ENCODE measurements around the gene PRR13. TPM values are rescaled to one million over a fixed set of nuclear protein-coding genes. Genes with fewer than 3 reads are reported as not detected.
A peak's percentile ranks its signal among the peaks of the same experiment; 100 is the strongest.
"Not testable (repeated sequence)": the region's sequence is repeated elsewhere in the genome, so short reads cannot be mapped to it uniquely, and the experiment has no call there.

Gene PRR13
- total and polyA plus RNA-seq, 2 experiments from 2014 or later, result 150 to 457 TPM

- peaks cover 33% of the 10 kb centered on the region for H3K79me2 ChIP-seq
- H3K9me3 ChIP-seq (ENCODE audit: low read depth), result no peaks in the 10 kb centered on the region
- no peak for DNase-seq (ENCODE audit: low spot score)
- no peaks in the 10 kb centered on the region for H3K9me2 ChIP-seq (replicated peaks; ENCODE audit: insufficient read depth)
- H3K4me3 ChIP-seq, result no peak overlapping the region
- H4K20me1 ChIP-seq (ENCODE audit: insufficient read depth, poor library complexity, severe bottlenecking), result peaks cover 57% of the 10 kb centered on the region
- no peaks in the 10 kb centered on the region for H3K4me1 ChIP-seq (ENCODE audit: insufficient read depth)
- no peak overlapping the region for H2AFZ ChIP-seq
- peaks cover 3% of the 10 kb centered on the region for H3K36me3 ChIP-seq (replicated peaks; ENCODE audit: insufficient read depth, low read depth)
- WGBS (ENCODE audit: low lambda C conversion rate, missing lambda C conversion rate), result 83% methylated on average over 12 of the region's 12 CpGs
- no peak for TF ChIP-seq CTCF (IDR thresholded peaks at IDR 0.05; ENCODE audit: poor library complexity)
- TF ChIP-seq EZH2phosphoT487 (IDR thresholded peaks at IDR 0.05; ENCODE audit: low read depth, severe bottlenecking, unreplicated experiment), result no peak
- no peak for TF ChIP-seq EZH2 (IDR thresholded peaks at IDR 0.05; ENCODE audit: borderline replicate concordance)
- no peak overlapping the region for H3K4me2 ChIP-seq
- H3K27ac ChIP-seq, result peak overlapping the region; percentile 23
- no peaks in the 10 kb centered on the region for H3K27me3 ChIP-seq
Observed at GRCh38 chr12:53480491-53481442, 39.2 kb downstream of the PRR13 start.

- WGBS (ENCODE audit: low lambda C conversion rate, missing lambda C conversion rate), result 90% methylated on average over 6 of the region's 6 CpGs
- Histone ChIP-seq H3K27ac (peak overlapping the region; percentile 10), H4K20me1 (ENCODE audit: insufficient read depth, poor library complexity, severe bottlenecking) (peaks cover 50% of the 10 kb centered on the region), H3K79me2 (peaks cover 26% of the 10 kb centered on the region)
- not testable (repeated sequence) for H3K4me2 ChIP-seq; H3K36me3 ChIP-seq (replicated peaks; ENCODE audit: insufficient read depth, low read depth); H3K9me3 ChIP-seq (ENCODE audit: low read depth); H3K4me1 ChIP-seq (ENCODE audit: insufficient read depth); H3K9me2 ChIP-seq (replicated peaks; ENCODE audit: insufficient read depth); H2AFZ ChIP-seq; DNase-seq (ENCODE audit: low spot score); H3K4me3 ChIP-seq; H3K27me3 ChIP-seq
Observed at GRCh38 chr12:53481458-53481857, 39.9 kb downstream of the PRR13 start.

GRCh38 chr12:53481939-53482586, 40.5 kb downstream of the PRR13 start:
- Histone ChIP-seq H3K9me3 (ENCODE audit: low read depth) (no peaks in the 10 kb centered on the region), H4K20me1 (ENCODE audit: insufficient read depth, poor library complexity, severe bottlenecking) (peaks cover 44% of the 10 kb centered on the region), H3K9me2 (replicated peaks; ENCODE audit: insufficient read depth) (no peaks in the 10 kb centered on the region), H3K27me3 (no peaks in the 10 kb centered on the region), H3K4me3 (no peak overlapping the region), H3K4me1 (ENCODE audit: insufficient read depth) (no peaks in the 10 kb centered on the region), H2AFZ (no peak overlapping the region), H3K79me2 (peaks cover 20% of the 10 kb centered on the region), H3K36me3 (replicated peaks; ENCODE audit: insufficient read depth, low read depth) (no peaks in the 10 kb centered on the region), H3K27ac (no peak overlapping the region), H3K4me2 (no peak overlapping the region)
- no peak for TF ChIP-seq EZH2 (IDR thresholded peaks at IDR 0.05; ENCODE audit: borderline replicate concordance)
- TF ChIP-seq CTCF (IDR thresholded peaks at IDR 0.05; ENCODE audit: poor library complexity), result no peak
- no peak for TF ChIP-seq EZH2phosphoT487 (IDR thresholded peaks at IDR 0.05; ENCODE audit: low read depth, severe bottlenecking, unreplicated experiment)
- 88% methylated on average over 9 of the region's 9 CpGs for WGBS (ENCODE audit: low lambda C conversion rate, missing lambda C conversion rate)
- DNase-seq (ENCODE audit: low spot score), result peak; percentile 33

GRCh38 chr12:53482626-53483168, 41.2 kb downstream of the PRR13 start:
- no peaks in the 10 kb centered on the region for H3K36me3 ChIP-seq (replicated peaks; ENCODE audit: insufficient read depth, low read depth)
- H3K27ac ChIP-seq, result peak overlapping the region; percentile 13
- WGBS (ENCODE audit: low lambda C conversion rate, missing lambda C conversion rate), result 93% methylated on average over 18 of the region's 18 CpGs
- no peak for TF ChIP-seq CTCF (IDR thresholded peaks at IDR 0.05; ENCODE audit: poor library complexity)
- no peak for TF ChIP-seq EZH2 (IDR thresholded peaks at IDR 0.05; ENCODE audit: borderline replicate concordance)
- TF ChIP-seq EZH2phosphoT487 (IDR thresholded peaks at IDR 0.05; ENCODE audit: low read depth, severe bottlenecking, unreplicated experiment), result no peak
- H3K79me2 ChIP-seq, result peaks cover 17% of the 10 kb centered on the region
- no peak overlapping the region for H3K4me2 ChIP-seq
- H4K20me1 ChIP-seq (ENCODE audit: insufficient read depth, poor library complexity, severe bottlenecking), result peaks cover 38% of the 10 kb centered on the region
- H3K9me2 ChIP-seq (replicated peaks; ENCODE audit: insufficient read depth), result no peaks in the 10 kb centered on the region
- no peaks in the 10 kb centered on the region for H3K9me3 ChIP-seq (ENCODE audit: low read depth)
- no peak overlapping the region for H2AFZ ChIP-seq
- H3K4me1 ChIP-seq (ENCODE audit: insufficient read depth), result no peaks in the 10 kb centered on the region
- H3K4me3 ChIP-seq, result no peak overlapping the region
- DNase-seq (ENCODE audit: low spot score), result no peak
- no peaks in the 10 kb centered on the region for H3K27me3 ChIP-seq
